GM12878 (cell line): ENCODE data around the gene ATP6V0D1. TPM values are rescaled to one million over a fixed set of nuclear protein-coding genes. Genes with fewer than 3 reads are reported as not detected.

ENCODE experiments used
- CHD2 ChIP-seq: IDR thresholded peaks from 2 replicates; pipeline ENCODE4 v1.6.1; 2011; ENCODE audit warnings: low read depth, low read length, improper control_type of control experiment, borderline replicate concordance
- KAT2A ChIP-seq: conservative IDR thresholded peaks from 2 replicates; pipeline ENCODE4 v1.6.1; 2011; ENCODE audit warnings: low read depth, low read length; ENCODE audit not compliant: control insufficient read depth
- MAX ChIP-seq: IDR thresholded peaks from 2 replicates; pipeline ENCODE4 v1.6.1; 2012; ENCODE audit warnings: low read depth, low read length, improper control_type of control experiment
- MEF2B ChIP-seq: fragments of 450-650 bp; IDR thresholded peaks from 2 replicates; pipeline ENCODE4 v1.6.1; 2018; ENCODE audit warnings: mild to moderate bottlenecking, moderate library complexity; ENCODE audit not compliant: partially characterized antibody, poor library complexity, severe bottlenecking
- MYB ChIP-seq: fragments of 150-350 bp; IDR thresholded peaks from 2 replicates; pipeline ENCODE4 v1.6.1; 2014; ENCODE audit warnings: mild to moderate bottlenecking, low read depth, low read length, borderline replicate concordance
- NBN ChIP-seq: fragments of 450-650 bp; IDR thresholded peaks from 2 replicates; pipeline ENCODE4 v1.6.1; 2016
- NR2C2 ChIP-seq: IDR thresholded peaks from 2 replicates; pipeline ENCODE4 v1.6.1; 2011; ENCODE audit warnings: borderline replicate concordance, low read depth; ENCODE audit not compliant: control insufficient read depth, insufficient read length
- NRF1 ChIP-seq: conservative IDR thresholded peaks from 2 replicates; pipeline ENCODE4 v1.6.1; 2011; ENCODE audit warnings: mild to moderate bottlenecking, low read depth, low read length, improper control_type of control experiment
- RUNX3 ChIP-seq: IDR thresholded peaks from 2 replicates; pipeline ENCODE4 v1.6.1; 2012; ENCODE audit warnings: low read length, inconsistent platforms
- SIX5 ChIP-seq: IDR thresholded peaks from 2 replicates; pipeline ENCODE4 v1.6.1; 2011; ENCODE audit warnings: mild to moderate bottlenecking, low read depth, low read length, moderate library complexity; ENCODE audit not compliant: severe bottlenecking
- SREBF1 ChIP-seq: IDR thresholded peaks from 2 replicates; pipeline ENCODE4 v1.6.1; 2012; ENCODE audit warnings: mild to moderate bottlenecking, low read length
- ZBTB11 ChIP-seq: fragments of 450-650 bp; formaldehyde crosslinking; IDR thresholded peaks from 2 replicates; pipeline ENCODE4 v1.5.0; 2022; ENCODE audit warnings: mild to moderate bottlenecking, missing genetic modification characterization
- ZSCAN29 ChIP-seq: fragments of 450-650 bp; IDR thresholded peaks from 2 replicates; pipeline ENCODE4 v1.6.1; 2017; ENCODE audit warnings: mild to moderate bottlenecking, moderate library complexity
- polyA plus RNA-seq, 11 experiments: library from polyadenylated mRNA; depleted of rRNA in 4 of 11; unstranded in 6 of 11; stranded (reverse) in 5 of 11; fragments of >200 nt; fragmentation: Nextera tagmentation in 4 of 11; fragmentation: Illumina TruSeq in 1 of 11; extraction: Ambion mirVana in 4 of 11; extraction: Trizol in 1 of 11; gene quantifications; 1 replicate in 1 of 11; 2 replicates in 10 of 11; pipeline versions ENCODE4 v1.2.1 to v1.2.3, GENCODE V29; 2011 to 2016; ENCODE audit warnings: inconsistent platforms in 2 of 11, missing spikeins in 2 of 11, low read depth in 1 of 11
- total RNA-seq, 4 experiments: library from RNA; depleted of rRNA in 3 of 4; stranded (reverse); fragments of >200 nt in 3 of 4; fragmentation: Illumina TruSeq in 1 of 4; extraction: Trizol in 1 of 4; gene quantifications; 2 replicates each; pipeline versions ENCODE4 v1.2.1 to v1.2.3, GENCODE V29; 2013 to 2021

ATP6V0D1 gene
- total and polyA plus RNA-seq, 10 of the 15 experiments (the other 5 are each of a cell fraction or from before 2014, with no cell fraction given), result 28.1 to 141 (median 70.3) TPM

- TF ChIP-seq ZBTB11 (CRISPR knock-in tag), result no peak
- TF ChIP-seq SREBF1, result no peak
- no peak for TF ChIP-seq CHD2
- TF ChIP-seq RUNX3, result no peak
- TF ChIP-seq MYB, result no peak
- no peak for TF ChIP-seq MAX
- no peak for TF ChIP-seq SIX5
- TF ChIP-seq KAT2A, result no peak
- TF ChIP-seq MEF2B, result no peak
- no peak for TF ChIP-seq NR2C2
- TF ChIP-seq ZSCAN29, result no peak
- TF ChIP-seq NBN, result no peak
- no peak for TF ChIP-seq NRF1
Measured at GRCh38 chr16:67397812-67398545, 83.0 kb downstream of the ATP6V0D1 start (continued).
